T-helper 1 cell treated with Interleukin-12 subunit alpha and Interleukin-12 subunit beta and Interleukin-4 antibody, amounts not matched to agents 30 μg/mL and 1 μg/mL, for 36 hours (primary cell): ENCODE measurements around the gene GFI1B.

Experiments used
- H3K27ac Mint-ChIP-seq: one replicate; pipeline ENCODE4 v1.8.0; 2021; ENCODE audit warnings: mild to moderate bottlenecking, mixed read lengths
- H3K27me3 Mint-ChIP-seq: one replicate; pipeline ENCODE4 v1.8.0; 2021; ENCODE audit warnings: low read depth, mixed read lengths
- H3K36me3 Mint-ChIP-seq: one replicate; pipeline ENCODE4 v1.8.0; 2021; ENCODE audit warnings: low read depth, mixed read lengths
- H3K4me1 Mint-ChIP-seq: one replicate; pipeline ENCODE4 v1.8.0; 2021; ENCODE audit warnings: low read depth, mixed read lengths
- H3K4me3 Mint-ChIP-seq: one replicate; pipeline ENCODE4 v1.8.0; 2021; ENCODE audit warnings: mild to moderate bottlenecking, moderate library complexity, mixed read lengths
- H3K9me3 Mint-ChIP-seq: one replicate; pipeline ENCODE4 v1.8.0; 2021; ENCODE audit warnings: mixed read lengths

Gene GFI1B

DNA sequence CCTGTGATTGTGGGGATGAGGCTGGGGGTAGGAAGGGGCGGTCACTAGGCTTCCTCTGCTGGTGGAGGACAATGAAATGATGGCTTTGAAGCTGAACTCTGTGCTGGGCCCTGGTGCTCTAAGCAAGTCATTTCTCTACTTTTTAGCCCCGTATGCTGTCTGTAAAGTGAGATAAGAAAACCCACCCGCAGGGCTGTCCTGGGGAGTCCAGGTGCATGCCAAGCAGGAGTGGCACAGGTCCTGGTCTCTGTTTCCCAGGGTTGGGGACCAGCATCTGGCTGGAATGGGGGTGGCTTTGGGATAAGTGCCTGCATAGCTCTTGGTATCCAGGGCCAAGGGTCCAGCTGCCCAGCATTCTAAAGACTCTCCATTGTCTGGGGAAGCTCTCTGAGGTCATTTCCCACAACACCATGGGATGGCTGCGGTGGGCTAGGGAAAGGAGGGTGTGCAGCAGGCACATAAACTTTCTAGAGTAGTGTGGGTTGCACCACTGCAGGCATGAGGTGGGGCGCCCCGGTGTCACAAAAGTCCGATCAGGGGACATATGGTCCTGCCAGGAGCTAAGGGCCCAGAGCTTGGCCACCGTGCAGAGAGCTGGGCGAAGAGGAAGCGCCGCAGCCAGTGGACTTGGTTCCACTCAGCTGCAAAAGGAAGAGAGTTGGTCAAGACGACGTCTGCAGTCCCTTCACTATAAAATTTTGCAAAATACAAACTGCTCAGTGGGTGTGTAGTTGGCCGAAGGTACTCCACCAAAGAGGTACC lies 26.7 kb downstream of the GFI1B start:
- peaks cover 37% of the 10 kb centered on the region for H3K27me3 Mint-ChIP-seq
- no peaks in the 10 kb centered on the region for H3K9me3 Mint-ChIP-seq
- H3K36me3 Mint-ChIP-seq = no peaks in the 10 kb centered on the region
- H3K4me3 Mint-ChIP-seq = no peak overlapping the region
- peaks cover 2% of the 10 kb centered on the region for H3K4me1 Mint-ChIP-seq
- H3K27ac Mint-ChIP-seq = no peak overlapping the region

DNA sequence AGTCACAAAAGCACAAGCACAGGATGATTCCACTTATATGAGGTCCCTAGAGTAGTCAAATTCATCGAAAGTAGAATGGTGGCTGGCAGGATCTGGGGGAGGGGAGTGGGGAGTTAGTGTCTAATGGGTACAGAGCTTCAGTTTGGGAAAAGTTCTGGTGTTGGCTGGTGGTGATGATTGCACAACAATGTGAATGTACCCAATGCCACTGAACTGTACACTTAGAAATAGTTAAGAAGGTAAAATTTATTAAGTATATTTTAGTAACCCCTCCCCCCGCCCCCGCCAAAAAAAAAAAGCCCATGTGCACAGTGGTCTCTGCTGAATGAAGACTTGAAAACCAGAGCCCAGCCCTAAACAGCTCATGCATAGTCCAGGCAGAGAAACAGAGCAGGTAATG lies 27.5 kb downstream of the GFI1B start:
- peaks cover 37% of the 10 kb centered on the region for H3K27me3 Mint-ChIP-seq

DNA sequence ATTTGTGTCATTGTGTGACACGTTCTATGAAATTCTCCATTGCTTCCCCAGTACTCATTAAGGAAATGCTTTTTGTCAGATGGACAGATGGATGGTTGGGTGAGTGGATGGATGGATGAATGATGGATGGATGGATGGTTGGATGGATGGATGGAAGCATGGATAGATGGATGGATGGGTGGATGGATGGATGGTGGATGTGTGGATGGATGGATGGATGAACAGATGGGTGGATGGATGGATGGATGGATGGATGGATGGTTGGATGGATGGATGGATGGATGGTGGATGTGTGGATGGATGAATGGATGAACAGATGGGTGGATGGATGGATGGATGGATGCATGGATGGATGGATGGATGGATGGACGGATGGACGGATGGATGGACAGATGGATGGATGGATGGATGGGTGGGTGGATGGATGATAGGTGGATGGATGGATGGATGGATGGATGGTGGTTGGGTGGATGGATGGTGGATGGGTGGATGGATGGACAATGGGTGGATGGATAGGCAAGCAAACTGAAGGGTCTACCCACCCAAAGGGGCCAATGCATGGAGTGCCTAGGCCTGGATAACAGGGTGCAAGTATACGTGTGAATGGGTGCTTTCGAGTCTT lies 28.3 kb downstream of the GFI1B start:
- H3K27me3 Mint-ChIP-seq = peaks cover 42% of the 10 kb centered on the region
- H3K36me3 Mint-ChIP-seq = no peaks in the 10 kb centered on the region
- H3K27ac Mint-ChIP-seq = no peak overlapping the region
- peaks cover 2% of the 10 kb centered on the region for H3K4me1 Mint-ChIP-seq
- H3K4me3 Mint-ChIP-seq = no peak overlapping the region
- H3K9me3 Mint-ChIP-seq = no peaks in the 10 kb centered on the region

More for the DNA sequence above, 27.5 kb downstream of the GFI1B start:
- H3K27ac Mint-ChIP-seq = no peak overlapping the region
- peaks cover 2% of the 10 kb centered on the region for H3K4me1 Mint-ChIP-seq
- H3K9me3 Mint-ChIP-seq = no peaks in the 10 kb centered on the region
- no peak overlapping the region for H3K4me3 Mint-ChIP-seq
- no peaks in the 10 kb centered on the region for H3K36me3 Mint-ChIP-seq

DNA sequence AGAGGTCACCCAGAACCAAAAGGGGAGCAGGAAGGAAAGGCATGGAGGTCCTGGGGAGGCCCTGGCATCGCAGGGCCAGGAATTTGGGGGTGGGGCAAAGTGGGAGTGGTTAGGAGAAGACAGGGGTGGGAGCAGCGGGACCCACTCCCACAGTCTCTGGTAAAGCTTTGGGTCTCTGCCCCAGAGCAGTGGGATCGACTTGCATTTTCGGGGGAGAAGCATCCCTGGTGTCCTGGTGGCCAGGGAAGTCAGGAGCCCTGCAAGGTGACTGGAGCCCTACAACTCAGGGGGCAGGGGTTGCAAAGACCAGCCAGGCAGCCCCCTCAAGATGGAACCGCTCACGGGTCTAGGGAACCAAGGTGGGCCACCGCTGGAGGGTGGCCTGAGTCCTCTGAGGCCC lies 29.9 kb downstream of the GFI1B start:
- Mint-ChIP-seq H3K36me3 (no peaks in the 10 kb centered on the region), H3K4me3 (no peak overlapping the region), H3K27ac (no peak overlapping the region), H3K9me3 (no peaks in the 10 kb centered on the region), H3K27me3 (peaks cover 28% of the 10 kb centered on the region), H3K4me1 (no peaks in the 10 kb centered on the region)

DNA sequence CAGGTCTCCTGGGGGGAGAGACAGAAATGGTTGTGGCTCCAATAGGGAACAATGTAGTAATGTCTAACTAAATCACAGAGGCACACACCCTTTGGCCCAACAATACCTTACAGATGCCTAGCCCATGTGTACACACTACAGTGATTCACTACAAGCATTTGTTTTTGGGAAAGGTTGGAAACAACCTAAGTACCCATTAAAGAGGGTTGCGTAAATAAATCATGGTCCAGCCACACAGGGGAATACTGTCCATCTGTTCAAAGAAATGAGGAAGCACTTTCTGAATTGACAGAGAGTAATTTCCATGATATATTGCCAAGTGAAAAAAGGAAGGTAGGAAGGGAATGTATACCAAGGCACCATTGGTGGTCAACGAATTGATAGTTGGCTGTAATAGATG lies 30.3 kb downstream of the GFI1B start:
- Mint-ChIP-seq H3K36me3 (no peaks in the 10 kb centered on the region), H3K4me1 (no peaks in the 10 kb centered on the region), H3K9me3 (no peaks in the 10 kb centered on the region), H3K27ac (no peak overlapping the region), H3K27me3 (peaks cover 24% of the 10 kb centered on the region), H3K4me3 (no peak overlapping the region)

DNA sequence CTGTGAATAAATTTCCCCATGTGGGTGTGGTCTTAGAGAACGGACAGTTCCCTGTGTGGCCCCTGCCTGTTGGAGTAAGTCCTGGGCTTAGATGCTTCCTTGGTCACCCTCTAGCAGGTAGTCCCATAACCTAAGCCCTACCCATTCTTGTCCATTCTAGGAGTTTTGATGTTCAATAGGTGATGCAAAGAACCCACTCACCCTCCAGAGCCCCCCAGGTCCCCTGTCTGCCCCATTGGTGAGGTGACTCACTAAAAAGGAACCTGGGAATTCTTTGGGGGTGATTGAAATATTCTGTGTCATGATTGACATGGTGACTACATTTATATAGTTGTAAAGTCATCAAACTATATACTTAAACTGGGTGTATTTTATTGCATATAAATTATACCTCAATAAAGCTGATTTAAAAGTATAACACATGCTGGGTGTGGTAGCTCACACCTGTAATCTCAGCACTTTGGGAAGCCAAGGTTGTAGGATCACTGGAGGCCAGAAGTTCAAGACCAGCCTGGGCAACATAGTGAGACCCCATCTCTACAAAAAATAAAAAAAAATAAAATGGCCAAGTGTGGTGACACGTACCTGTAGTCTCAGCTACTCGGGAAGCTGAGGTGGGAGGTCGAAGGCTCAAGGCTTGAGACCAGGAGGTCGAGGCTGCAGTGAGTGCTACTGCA lies 31.6 kb downstream of the GFI1B start:
- H3K36me3 Mint-ChIP-seq = no peaks in the 10 kb centered on the region
- H3K27me3 Mint-ChIP-seq = peaks cover 21% of the 10 kb centered on the region
- H3K4me1 Mint-ChIP-seq = no peaks in the 10 kb centered on the region
- no peak overlapping the region for H3K4me3 Mint-ChIP-seq
- no peak overlapping the region for H3K27ac Mint-ChIP-seq
- H3K9me3 Mint-ChIP-seq = no peaks in the 10 kb centered on the region

DNA sequence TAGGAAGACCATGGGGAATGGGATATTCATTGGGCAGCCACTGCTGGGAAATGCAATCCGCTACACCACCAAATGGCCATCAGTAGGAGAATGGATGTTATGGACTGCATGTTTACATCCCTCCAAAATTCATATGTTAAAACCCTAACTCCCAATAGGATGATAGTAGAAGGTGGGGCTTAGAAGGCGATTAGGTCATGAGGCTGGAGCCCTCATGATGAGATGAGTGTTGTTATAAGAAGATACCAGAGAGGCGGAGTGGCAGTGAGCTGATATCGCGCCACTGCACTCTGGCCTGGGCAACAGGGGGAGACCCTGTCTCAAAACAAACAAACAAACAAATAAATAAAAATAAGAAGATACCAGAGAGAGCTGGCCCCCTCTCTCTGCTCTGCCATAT lies 36.2 kb downstream of the GFI1B start:
- no peak overlapping the region for H3K27ac Mint-ChIP-seq
- H3K9me3 Mint-ChIP-seq = no peaks in the 10 kb centered on the region
- H3K4me1 Mint-ChIP-seq = no peaks in the 10 kb centered on the region
- H3K27me3 Mint-ChIP-seq = peaks cover 27% of the 10 kb centered on the region
- H3K36me3 Mint-ChIP-seq = no peaks in the 10 kb centered on the region
- no peak overlapping the region for H3K4me3 Mint-ChIP-seq

DNA sequence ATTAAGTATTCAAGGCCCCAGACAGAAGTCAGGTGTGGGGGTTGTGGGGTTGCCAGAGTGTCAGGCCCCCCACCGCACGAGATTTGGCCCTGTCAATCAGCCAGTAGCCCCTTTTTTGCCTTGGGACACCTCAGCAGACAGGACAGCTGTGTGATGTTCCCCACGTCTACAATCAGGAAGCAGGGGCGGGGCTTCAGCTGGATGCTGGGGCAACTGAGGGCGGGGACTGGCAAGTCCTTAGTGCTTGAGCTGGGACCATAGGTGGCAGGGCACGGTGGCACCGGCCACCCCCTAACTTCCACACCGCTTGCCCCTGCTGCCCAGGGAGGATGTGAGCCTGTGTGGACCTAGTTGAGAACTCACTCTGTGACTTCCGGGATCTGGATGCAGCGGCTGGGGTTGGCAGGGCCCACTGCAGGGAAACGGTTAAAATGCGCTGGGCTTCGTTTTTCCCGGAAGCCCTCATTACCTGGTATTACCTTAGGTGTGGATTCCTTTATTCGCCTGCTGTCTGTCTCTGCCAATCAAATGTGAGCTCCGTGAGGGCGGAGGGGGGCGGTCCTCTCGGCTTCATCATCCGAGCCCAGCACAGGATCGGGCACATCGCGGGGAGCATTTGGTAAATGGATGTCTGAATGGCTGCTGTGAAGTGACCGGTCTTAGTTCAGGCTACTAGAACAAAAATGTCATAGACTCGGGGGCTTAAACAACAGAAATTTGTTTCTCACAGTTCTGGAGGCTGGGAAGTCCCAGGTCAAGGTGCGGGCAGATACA lies 44.8 kb downstream of the GFI1B start:
- H3K9me3 Mint-ChIP-seq = no peaks in the 10 kb centered on the region
- peak overlapping the region; percentile 41 for H3K27ac Mint-ChIP-seq
- peaks cover 21% of the 10 kb centered on the region for H3K4me1 Mint-ChIP-seq
- H3K4me3 Mint-ChIP-seq = no peak overlapping the region
- H3K36me3 Mint-ChIP-seq = no peaks in the 10 kb centered on the region
- H3K27me3 Mint-ChIP-seq = peaks cover 5% of the 10 kb centered on the region

DNA sequence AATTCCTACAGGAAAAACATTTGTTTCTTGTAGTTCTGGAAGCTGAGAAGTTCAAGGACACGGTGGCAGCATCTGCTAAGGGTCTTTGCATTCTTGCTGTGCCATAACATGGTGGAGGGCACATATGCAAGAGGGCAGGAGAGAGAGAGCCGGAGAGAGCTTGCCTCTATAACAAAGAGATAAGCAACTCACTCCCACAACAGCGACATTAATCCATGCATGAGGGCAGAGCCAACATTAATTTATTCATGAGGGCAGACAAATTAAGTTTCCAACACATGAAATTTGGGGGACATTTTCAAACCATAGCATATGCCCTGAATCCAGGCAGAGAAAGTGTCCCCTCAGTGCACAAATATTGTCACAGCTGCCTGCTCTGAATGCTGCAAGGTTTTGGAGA lies 47.9 kb downstream of the GFI1B start:
- no peak overlapping the region for H3K4me3 Mint-ChIP-seq
- peaks cover 4% of the 10 kb centered on the region for H3K36me3 Mint-ChIP-seq
- no peak overlapping the region for H3K27ac Mint-ChIP-seq
- peaks cover 24% of the 10 kb centered on the region for H3K4me1 Mint-ChIP-seq
- no peaks in the 10 kb centered on the region for H3K9me3 Mint-ChIP-seq
- peaks cover 1% of the 10 kb centered on the region for H3K27me3 Mint-ChIP-seq

DNA sequence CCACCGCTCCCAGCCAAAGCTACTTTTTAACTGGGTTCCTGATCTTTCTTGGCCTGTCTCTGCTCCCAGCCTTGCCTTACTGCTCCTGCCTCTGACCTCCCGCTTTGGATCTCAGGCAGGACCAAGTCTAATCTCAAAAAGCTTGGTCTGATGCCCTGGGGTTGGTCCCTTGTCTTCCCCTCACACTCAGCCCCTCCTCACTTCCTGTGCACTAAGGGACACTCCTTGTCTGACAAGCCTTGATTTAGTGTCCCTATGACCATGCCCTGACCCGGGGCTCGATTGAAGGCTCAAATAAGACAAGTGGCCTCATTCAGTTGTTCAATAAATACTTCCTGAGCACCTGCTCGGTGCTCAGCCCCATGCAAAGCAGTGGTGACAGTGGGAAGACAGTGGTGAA lies 48.6 kb downstream of the GFI1B start:
- no peak overlapping the region for H3K4me3 Mint-ChIP-seq
- no peak overlapping the region for H3K27ac Mint-ChIP-seq
- H3K27me3 Mint-ChIP-seq = no peaks in the 10 kb centered on the region
- H3K4me1 Mint-ChIP-seq = peaks cover 30% of the 10 kb centered on the region
- no peaks in the 10 kb centered on the region for H3K9me3 Mint-ChIP-seq
- peaks cover 4% of the 10 kb centered on the region for H3K36me3 Mint-ChIP-seq

DNA sequence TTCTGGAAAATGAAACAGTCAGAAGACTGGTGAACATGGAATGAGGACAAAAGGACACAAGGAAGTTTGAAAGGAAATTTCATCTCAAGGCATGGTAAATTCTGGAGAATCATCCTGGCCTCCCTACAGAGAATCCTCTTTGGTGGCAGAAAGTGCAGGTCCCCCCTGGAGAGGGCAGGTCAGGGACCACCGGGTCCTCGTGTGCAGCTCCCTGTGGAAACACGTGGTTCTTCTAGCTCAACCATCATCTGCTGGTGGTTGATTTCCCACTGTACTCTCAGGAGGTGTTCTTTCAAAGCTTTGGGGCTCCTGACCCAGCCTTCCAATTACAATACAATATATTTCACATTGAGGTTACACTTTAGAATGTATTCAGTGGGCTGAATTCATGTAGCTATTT lies 49.7 kb downstream of the GFI1B start:
- H3K27ac Mint-ChIP-seq = no peak overlapping the region
- H3K36me3 Mint-ChIP-seq = peaks cover 4% of the 10 kb centered on the region
- H3K4me3 Mint-ChIP-seq = peak overlapping the region; percentile 95
- H3K9me3 Mint-ChIP-seq = no peaks in the 10 kb centered on the region
- peaks cover 29% of the 10 kb centered on the region for H3K4me1 Mint-ChIP-seq
- H3K27me3 Mint-ChIP-seq = no peaks in the 10 kb centered on the region

DNA sequence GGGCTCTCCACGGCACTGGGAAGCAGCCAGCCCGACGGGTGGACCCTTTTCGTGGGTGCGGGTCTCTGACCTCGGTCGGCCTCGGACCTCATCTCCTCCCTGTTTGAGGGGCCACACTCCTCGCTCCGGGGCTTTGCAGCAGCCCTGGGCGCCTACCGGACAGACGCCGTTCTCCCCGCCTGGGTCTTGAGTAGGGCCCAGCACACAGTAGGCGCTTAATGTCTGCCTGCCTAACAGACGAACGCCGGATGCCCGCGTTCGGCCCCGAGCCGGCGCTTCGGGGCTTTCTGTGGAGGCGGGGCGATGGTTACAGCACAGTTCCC lies 51.5 kb downstream of the GFI1B start:
- peaks cover 4% of the 10 kb centered on the region for H3K36me3 Mint-ChIP-seq
- H3K4me3 Mint-ChIP-seq = peak overlapping the region; percentile 95
- H3K27me3 Mint-ChIP-seq = no peaks in the 10 kb centered on the region
- H3K27ac Mint-ChIP-seq = peak overlapping the region; percentile 95
- peaks cover 32% of the 10 kb centered on the region for H3K4me1 Mint-ChIP-seq
- H3K9me3 Mint-ChIP-seq = no peaks in the 10 kb centered on the region

DNA sequence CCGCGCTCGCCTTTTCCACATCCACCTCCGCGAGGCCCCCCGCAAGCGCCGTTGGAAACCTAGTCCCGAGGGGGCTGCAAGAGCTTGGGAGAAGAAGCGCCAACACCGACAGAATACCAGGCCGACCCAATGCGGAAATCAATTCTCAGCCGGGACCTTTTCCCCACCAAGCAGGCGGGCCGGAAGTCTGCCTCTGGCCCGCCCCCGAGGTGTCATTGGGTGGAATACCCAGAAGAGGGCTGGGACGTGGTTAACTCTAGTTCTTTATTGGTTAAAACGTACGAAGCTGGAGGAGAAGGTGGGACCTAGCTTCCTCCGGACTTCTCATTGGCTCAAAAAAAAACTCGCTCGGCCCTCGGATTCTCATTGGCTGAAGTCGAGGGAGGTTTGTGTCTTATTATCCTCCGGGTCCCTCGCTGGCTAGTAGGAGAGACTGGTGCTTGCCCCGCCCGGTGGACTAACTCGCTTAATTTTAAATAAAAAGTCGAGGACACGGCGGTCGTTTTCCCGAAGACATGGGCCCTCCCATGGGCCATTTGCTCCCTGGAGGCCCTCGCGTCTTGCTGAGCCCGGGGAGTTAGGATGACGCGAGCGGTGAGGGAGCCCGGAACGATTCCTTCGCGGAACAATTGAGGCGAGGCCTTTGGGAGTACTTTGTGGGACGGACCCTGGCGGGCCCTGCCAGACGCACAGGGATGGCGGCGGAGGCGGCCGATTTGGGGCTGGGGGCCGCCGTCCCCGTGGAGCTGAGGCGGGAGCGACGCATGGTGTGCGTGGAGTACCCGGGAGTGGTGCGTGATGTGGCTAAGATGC lies 52.0 kb downstream of the GFI1B start, which contains the start of gene GTF3C5:
Gene GTF3C5, plus strand, starts transcription at position 681 of the 813 bp plus-strand sequence. Its CDS starts 15 bp downstream, at position 696.
- H3K36me3 Mint-ChIP-seq = peaks cover 4% of the 10 kb centered on the region

DNA sequence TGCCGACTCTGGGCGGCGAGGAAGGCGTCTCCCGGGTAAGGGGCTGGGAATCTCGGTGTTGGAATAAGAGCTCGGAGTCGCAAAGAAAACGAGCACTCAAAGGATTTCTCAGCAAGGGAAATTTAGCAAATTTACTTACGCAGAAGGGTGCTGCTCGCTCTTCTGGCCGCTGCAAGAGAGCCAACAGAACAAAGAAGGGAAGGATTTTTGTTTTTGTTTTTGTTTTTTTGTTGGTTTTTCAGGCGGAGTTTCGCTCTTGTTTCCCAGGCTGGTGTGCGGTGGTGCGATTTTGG lies 52.6 kb downstream of the GFI1B start:
- peak overlapping the region; percentile 95 for H3K4me3 Mint-ChIP-seq
- H3K9me3 Mint-ChIP-seq = no peaks in the 10 kb centered on the region
- peak overlapping the region; percentile 95 for H3K27ac Mint-ChIP-seq
- peaks cover 32% of the 10 kb centered on the region for H3K4me1 Mint-ChIP-seq
- no peaks in the 10 kb centered on the region for H3K27me3 Mint-ChIP-seq
- H3K36me3 Mint-ChIP-seq = peaks cover 4% of the 10 kb centered on the region

More for the DNA sequence above, 52.0 kb downstream of the GFI1B start, which contains the start of gene GTF3C5:
- Mint-ChIP-seq H3K27ac (peak within 1 kb of the TSS; percentile 95), H3K4me1 (peaks cover 32% of the 10 kb centered on the region), H3K9me3 (no peaks in the 10 kb centered on the region), H3K4me3 (peak within 1 kb of the TSS; percentile 95), H3K27me3 (no peaks in the 10 kb centered on the region)
